Right cardiac atrium (tissue), 5 donors: ENCODE results near the gene ATP11A. TPM values are rescaled to one million over a fixed set of nuclear protein-coding genes. Genes with fewer than 3 reads are reported as not detected.
A peak's percentile ranks its signal among the peaks of the same experiment; 100 is the strongest.
"Not testable (repeated sequence)": the region's sequence is repeated elsewhere in the genome, so short reads cannot be mapped to it uniquely, and the experiment has no call there.

Experiments used
- ATAC-seq, 2 donors: fragments of 200-7000 bp; cut with Tn5 transposase; one replicate each; pipeline versions ENCODE4 v1.8.0 to v1.9.1; 2020; ENCODE audit warnings: moderate library complexity in 2 of 2, mild to moderate bottlenecking in 1 of 2
- DNase-seq, 3 donors: peaks; one replicate each; pipeline ENCODE4 v3.0.0-alpha.2; 2020
- H3K27ac ChIP-seq: one replicate; pipeline ENCODE4 v1.5.1; 2013; ENCODE audit warnings: mild to moderate bottlenecking, low read length, control low read depth, moderate library complexity
- H3K27me3 ChIP-seq: one replicate; pipeline ENCODE4 v1.6.1; 2013; ENCODE audit not compliant: control insufficient read depth, insufficient read depth
- H3K4me1 ChIP-seq: one replicate; pipeline ENCODE4 v1.6.1; 2013; ENCODE audit warnings: low read length; ENCODE audit not compliant: control insufficient read depth, insufficient read depth
- H3K4me3 ChIP-seq: one replicate; pipeline ENCODE4 v1.5.1; 2013; ENCODE audit warnings: low read length, control low read depth
- H3K9me3 ChIP-seq: one replicate; pipeline ENCODE4 v1.6.1; 2013; ENCODE audit warnings: low read length; ENCODE audit not compliant: control insufficient read depth
- WGBS: extraction: QIAGEN DNeasy Blood & Tissue Kit; methylation state at CpG from one replicate; pipeline ENCODE4 v1.1.7; 2013; 5-methylcytosine and 5-hydroxymethylcytosine counted together
- intact Hi-C, 4 donors: fragments of 100-400 bp; cut with DNase I; formaldehyde crosslinking; loops; one replicate each; pipeline versions ENCODE4 v1.11.0 to v1.14.0; 2022 to 2023
- polyA plus RNA-seq: library from polyadenylated mRNA; stranded (reverse); fragments of 200-250 nt; gene quantifications from one replicate; pipeline ENCODE4 v1.2.3, GENCODE V29; 2013
- total RNA-seq, 4 donors: library from RNA; stranded (reverse); fragmentation: NEBNext Ultra II Directional; extraction: Animal tissue kit (Norgen Biotek cat#: 25700); gene quantifications; one replicate each; pipeline ENCODE4 v1.2.1, GENCODE V29; 2021
- donor health status: healthy with polysubstance abuse.
- donor health status: DM: no; HTN: yes; CAD: no.
- donor health status: DM: no; HTN: no; CAD: no.
- donor health status: DM: no; HTN: yes; CAD: no; lungs with severe emphysema.
- donor health status: DM: yes; HTN: yes; CAD: no.

Gene ATP11A
- total and polyA plus RNA-seq, 5 donors = 19.5 to 100 (median 83.4) TPM

DNA sequence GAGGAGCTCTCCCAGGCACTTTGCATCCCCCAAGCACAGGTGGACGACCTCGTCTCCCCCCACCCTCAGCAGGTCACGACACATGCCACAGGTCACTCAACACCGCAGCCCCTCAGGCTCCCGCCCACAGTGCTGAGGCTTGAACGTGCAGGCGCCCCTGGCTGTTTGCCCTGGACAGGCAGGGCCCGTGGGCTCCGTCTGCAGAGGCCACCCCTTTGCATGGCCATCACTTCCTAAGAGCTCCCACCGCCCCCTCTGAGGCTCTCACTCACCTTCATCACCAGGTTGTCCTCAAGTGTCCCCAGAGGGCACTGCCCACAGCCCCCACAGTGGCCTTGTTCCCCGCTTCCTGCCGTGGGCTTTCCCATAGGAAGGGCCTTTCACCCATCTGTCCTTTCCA is 147.1 kb downstream of the ATP11A start:
- WGBS = 79% methylated on average over 12 of the region's 12 CpGs
- H3K4me3 ChIP-seq = no peak overlapping the region
- intact Hi-C loops = no loop called here
- peak in 1 of 2 donors; percentile 12 for ATAC-seq
- no peaks in the 10 kb centered on the region for H3K9me3 ChIP-seq
- no peaks in the 10 kb centered on the region for H3K4me1 ChIP-seq
- no peaks in the 10 kb centered on the region for H3K27me3 ChIP-seq
- DNase-seq = no peak
- no peak overlapping the region for H3K27ac ChIP-seq

DNA sequence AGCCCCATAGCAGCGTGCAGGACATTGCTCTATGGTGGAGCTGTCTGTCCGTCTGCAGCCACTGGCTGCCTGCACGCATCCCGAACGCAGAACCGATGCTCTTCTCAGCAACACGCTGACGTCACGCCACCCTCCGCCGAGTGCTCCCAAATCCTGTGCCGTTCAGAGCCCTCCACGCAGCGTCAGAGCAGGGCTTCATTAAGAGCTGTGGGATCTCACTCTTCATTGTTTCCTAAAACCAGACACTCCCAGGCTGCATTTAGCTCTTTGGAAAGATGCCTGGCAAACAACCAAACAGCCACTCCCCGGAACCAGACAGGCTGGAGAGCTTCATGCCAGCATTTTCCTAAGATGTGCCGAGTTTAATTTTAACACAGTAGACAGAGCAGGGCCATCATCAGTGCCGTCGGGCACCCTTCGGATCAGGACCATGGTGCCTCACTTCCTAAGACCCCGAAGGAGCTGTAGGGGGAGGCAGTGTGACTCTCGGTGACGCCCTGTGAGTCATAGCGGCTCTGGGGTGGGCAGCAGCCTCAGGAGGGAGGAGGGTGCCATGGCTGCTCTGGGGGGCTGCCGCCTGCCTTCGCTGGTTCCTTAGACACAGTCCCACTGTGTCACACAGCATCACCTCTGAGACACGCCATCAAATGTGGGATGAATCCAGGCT is 147.7 kb downstream of the ATP11A start:
- Histone ChIP-seq H3K4me3 (no peak overlapping the region), H3K4me1 (no peaks in the 10 kb centered on the region), H3K27ac (no peak overlapping the region), H3K27me3 (no peaks in the 10 kb centered on the region), H3K9me3 (no peaks in the 10 kb centered on the region)
- ATAC-seq (peak; percentile 5 to 69), DNase-seq (peak in 2 of 3 donors; percentile 47 to 77)
- intact Hi-C loops = no loop called here
- WGBS = 63% methylated on average over 26 of the region's 26 CpGs

DNA sequence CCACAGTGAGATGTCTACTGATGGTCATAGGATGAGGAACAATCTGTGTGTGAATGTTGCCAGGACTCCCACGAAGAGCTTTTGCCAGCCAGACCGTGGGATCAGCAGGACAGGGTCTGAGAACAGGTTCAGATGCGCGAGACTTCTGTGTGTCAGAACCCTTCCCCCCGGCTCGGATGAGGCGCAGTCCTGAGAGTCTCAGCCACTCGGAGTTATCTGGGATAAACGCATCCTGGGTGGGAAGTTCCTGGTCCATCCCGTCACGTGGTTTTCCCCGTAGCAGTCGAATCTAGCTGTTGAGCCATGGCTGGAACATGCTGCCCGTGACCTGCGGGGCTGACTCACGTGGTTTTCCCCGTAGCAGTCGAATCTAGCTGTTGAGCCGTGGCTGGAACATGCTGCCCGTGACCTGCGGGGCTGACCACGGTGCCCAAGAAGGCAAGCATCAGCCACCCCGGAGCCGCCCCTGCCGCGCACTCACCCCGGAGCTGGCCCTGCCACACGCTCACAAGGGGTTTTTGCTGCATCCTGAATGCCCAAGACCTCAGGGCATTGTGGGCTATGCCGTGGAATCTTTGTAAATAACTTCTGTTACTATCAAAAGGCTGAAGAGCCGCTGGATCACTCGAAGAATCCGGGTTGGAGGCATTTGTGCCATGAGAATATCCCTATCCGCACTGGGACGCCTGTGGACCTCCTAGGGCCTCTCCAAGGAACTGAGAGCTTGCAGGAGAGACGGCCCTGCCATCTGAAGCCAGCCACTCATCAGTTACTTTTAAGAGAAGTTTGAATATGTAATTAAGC is 148.4 kb downstream of the ATP11A start:
- 95% methylated on average over 35 of the region's 35 CpGs for WGBS
- H3K27ac ChIP-seq = no peak overlapping the region
- intact Hi-C loops = no loop called here

DNA sequence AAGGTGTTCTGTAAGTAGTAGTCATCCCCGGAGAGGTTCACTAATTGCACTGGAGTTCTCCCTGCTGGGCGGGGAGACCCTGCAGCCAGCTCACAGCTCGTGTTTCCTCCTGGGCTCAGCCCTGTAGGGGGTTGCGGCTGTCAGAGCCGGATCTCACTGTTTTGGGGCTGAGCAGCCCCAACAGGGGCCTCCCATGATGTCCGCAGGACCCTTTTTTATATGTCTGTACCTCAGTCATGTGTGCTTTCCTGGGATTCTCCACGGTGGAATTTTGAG is 148.9 kb downstream of the ATP11A start:
- H3K4me3 ChIP-seq = no peak overlapping the region
- 91% methylated on average over 7 of the region's 7 CpGs for WGBS
- intact Hi-C loops = no loop called here
- no peak for DNase-seq
- no peak overlapping the region for H3K27ac ChIP-seq
- no peak for ATAC-seq
- H3K27me3 ChIP-seq = no peaks in the 10 kb centered on the region
- no peaks in the 10 kb centered on the region for H3K4me1 ChIP-seq
- no peaks in the 10 kb centered on the region for H3K9me3 ChIP-seq

More for the DNA sequence above, 148.4 kb downstream of the ATP11A start:
- ATAC-seq = no peak
- no peak for DNase-seq
- Histone ChIP-seq H3K4me3 (no peak overlapping the region), H3K4me1 (no peaks in the 10 kb centered on the region), H3K9me3 (no peaks in the 10 kb centered on the region), H3K27me3 (no peaks in the 10 kb centered on the region)

DNA sequence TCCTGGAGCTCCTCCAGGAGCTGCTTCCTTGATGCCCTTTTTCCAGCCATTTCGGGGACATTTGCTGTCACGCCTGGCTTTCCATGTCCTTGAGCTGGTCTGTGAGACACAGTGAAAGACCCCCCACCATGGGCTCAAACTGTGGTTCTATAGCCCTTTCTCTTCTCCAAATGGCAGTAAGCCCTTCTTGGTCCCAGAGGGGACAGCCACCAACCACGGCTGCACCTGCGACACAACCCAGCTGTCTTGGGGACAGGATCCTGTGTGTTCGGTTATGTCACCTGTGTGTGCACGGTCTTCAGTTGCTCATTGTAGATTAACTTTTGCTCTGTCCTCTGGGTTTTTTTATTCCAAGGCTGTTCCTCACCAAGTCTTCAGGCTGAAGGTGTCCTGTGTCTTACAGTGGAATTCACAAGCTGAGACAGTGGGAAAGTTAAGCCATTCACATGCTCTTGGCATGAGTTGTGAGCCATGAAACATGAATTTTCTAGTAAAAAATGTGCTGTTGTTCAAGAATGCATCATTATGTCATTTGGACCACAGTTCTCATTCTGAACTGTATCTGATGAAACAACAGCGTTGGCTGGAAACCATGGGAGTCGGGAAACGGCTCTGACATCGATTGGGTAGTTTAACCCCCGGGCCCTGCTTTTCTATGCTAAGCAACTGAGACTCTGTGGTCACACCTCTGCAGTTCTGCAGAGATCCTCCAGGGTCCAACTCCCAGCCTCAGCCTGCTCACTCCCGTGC is 149.7 kb downstream of the ATP11A start:
- no peak overlapping the region for H3K4me3 ChIP-seq
- 76% methylated on average over 12 of the region's 12 CpGs for WGBS
- H3K9me3 ChIP-seq = no peaks in the 10 kb centered on the region
- H3K27me3 ChIP-seq = no peaks in the 10 kb centered on the region
- ATAC-seq = no peak
- H3K27ac ChIP-seq = no peak overlapping the region
- DNase-seq = no peak
- H3K4me1 ChIP-seq = no peaks in the 10 kb centered on the region
- intact Hi-C loops = no loop called here

DNA sequence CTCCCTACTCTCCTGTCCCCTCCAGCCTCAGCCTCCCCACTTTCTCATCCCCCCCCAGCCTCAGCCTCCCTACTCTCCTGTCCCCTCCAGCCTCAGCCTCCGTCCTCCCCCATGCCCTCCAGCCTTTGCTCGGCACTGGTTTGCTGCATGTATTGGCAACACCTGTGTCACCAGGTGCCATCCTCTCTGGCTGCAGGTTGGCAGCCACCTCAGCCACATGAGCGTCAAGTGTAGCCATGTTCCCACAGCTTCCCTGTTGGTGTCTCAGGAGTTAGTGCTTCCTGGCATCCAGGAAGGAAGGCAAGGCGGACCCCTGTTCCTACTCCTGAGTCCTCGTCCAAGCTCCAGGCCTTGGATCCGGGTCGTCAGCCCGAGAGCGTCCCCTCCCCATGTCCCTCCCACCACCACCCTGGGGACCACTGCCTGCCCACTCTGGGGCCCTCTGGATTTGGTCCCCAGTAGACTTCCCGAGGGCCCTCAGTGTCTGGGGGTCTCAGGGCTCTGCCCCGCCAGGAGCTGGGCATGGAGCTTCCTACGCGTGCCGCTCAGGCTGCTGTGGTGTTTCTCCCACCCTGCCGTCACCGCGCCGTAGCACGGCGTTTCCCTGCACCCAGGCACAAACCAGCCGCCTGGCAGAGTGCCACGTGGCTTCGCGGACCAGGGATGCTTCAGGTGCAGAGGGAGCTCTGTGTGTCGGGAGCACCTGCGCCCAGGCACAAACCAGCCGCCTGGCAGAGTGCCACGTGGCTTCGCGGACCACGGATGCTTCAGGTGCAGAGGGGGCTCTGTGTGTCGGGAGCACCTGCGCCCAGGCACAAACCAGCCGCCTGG is 150.8 kb downstream of the ATP11A start:
- Histone ChIP-seq H3K4me1 (no peaks in the 10 kb centered on the region), H3K4me3 (no peak overlapping the region), H3K9me3 (no peaks in the 10 kb centered on the region), H3K27me3 (no peaks in the 10 kb centered on the region), H3K27ac (no peak overlapping the region)
- peak in 2 of 3 donors; percentile 69 to 70 for DNase-seq
- 97% methylated on average over 34 of the region's 34 CpGs for WGBS
- intact Hi-C loops = no loop called here
- ATAC-seq = no peak

DNA sequence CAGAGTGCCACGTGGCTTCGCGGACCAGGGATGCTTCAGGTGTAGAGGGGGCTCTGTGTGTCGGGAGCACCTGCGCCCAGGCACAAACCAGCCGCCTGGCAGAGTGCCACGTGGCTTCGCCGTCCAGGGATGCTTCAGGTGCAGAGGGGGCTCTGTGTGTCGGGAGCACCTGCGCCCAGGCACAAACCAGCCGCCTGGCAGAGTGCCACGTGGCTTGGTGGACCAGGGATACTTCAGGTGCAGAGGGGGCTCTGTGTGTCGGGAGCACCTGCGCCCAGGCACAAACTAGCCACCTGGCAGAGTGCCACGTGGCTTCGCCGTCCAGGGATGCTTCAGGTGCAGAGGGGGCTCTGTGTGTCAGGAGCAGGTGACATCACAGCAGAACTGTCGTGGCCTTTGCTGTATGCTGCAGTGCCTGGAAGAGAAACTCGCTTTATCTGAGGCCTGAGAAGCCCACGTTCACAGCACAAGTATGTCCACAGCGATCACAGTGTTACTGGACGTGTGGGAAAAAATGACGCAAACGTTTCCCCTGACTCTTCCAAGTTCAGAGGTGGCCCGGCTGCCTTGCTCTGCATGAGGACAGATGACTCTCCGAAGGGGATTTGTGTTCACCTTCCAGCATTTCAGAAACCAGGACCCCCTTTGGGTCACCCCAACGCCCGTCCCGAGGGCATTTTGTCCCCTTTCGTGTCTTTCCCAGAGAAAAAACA is 151.6 kb downstream of the ATP11A start:
- H3K9me3 ChIP-seq, H3K27ac ChIP-seq, H3K4me1 ChIP-seq, intact Hi-C loops, H3K4me3 ChIP-seq, H3K27me3 ChIP-seq: not testable (repeated sequence)
- WGBS = 75% methylated on average over 31 of the region's 31 CpGs
- peak; percentile 71 to 86 (median 78) for DNase-seq
- peak; percentile 76 to 82 for ATAC-seq

DNA sequence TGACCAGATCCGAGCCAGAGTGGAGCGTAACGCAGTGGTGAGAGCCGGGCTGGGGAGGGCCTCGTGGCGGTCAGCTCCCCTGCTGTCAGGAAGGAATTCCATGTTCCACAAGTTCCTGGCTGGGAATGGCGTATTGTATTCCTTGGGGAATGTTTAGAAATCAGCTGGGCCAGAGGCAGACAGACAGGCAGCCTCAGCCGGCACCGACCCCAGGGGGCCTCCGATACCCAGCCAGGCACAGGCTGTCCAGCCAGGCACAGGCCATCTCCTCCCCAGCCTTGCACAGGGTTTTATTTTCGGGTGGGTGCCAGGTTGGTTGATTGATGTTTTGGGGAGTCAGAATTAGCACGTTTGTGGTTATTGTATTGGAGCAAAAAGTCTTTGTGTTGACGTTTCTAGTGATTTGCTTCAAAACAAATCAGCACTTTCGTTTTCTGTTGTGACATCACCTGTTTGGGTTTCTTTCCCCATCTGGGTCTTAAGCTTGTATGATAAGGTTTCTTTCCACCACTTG is 152.6 kb downstream of the ATP11A start:
- Histone ChIP-seq H3K27me3 (no peaks in the 10 kb centered on the region), H3K4me1 (no peaks in the 10 kb centered on the region), H3K4me3 (no peak overlapping the region), H3K9me3 (no peaks in the 10 kb centered on the region), H3K27ac (no peak overlapping the region)
- WGBS = 37% methylated on average over 14 of the region's 14 CpGs
- DNase-seq = peak; percentile 70 to 87 (median 77)
- intact Hi-C loops = no loop called here
- peak; percentile 86 to 87 for ATAC-seq

DNA sequence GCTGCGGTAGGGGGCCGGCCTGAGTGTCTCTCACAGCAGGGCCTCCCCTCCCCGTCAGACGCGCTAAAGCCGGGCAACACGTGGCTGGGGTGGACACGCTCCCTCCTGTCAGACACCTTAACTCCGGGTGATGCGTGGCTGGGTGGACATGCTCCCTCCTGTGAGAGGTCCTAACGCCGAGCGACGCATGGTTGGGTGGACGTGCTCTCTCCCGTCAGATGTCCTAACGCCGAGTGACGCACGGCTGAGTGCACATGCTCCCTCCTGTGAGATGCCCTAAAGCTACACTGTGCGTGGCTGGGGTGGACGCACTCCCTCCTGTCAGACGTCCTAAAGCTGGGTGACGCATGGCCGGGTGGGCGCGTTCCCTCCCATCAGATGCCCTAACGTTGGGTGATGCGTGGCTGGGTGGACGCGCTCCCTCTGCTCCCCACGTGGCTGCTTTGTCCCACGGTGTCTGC is 153.1 kb downstream of the ATP11A start:
- no peaks in the 10 kb centered on the region for H3K4me1 ChIP-seq
- no peak overlapping the region for H3K27ac ChIP-seq
- 91% methylated on average over 33 of the region's 33 CpGs for WGBS
- intact Hi-C loops = no loop called here
- ATAC-seq (peak; percentile 3 to 7), DNase-seq (no peak)
- H3K27me3 ChIP-seq = no peaks in the 10 kb centered on the region
- no peak overlapping the region for H3K4me3 ChIP-seq
- H3K9me3 ChIP-seq = no peaks in the 10 kb centered on the region
